Mesenchymal stem cell (in vitro differentiated cells and primary cell): ENCODE measurements around the gene ARHGAP6.

Experiments
- DNase-seq: peaks from one replicate; pipeline ENCODE4 v3.0.0-alpha.2; 2013
- H2AFZ ChIP-seq: one replicate; pipeline ENCODE4 v1.6.1; 2013; ENCODE audit warnings: low read depth, mild to moderate bottlenecking, control low read depth, inconsistent platforms, low read length, moderate library complexity
- H2AK5ac ChIP-seq: 2 replicates; pipeline ENCODE4 v1.6.1; 2013; ENCODE audit warnings: low read length, moderate library complexity, mild to moderate bottlenecking, inconsistent platforms; ENCODE audit not compliant: severe bottlenecking
- H2BK120ac ChIP-seq: one replicate; pipeline ENCODE4 v1.6.1; 2013; ENCODE audit warnings: low read depth, mild to moderate bottlenecking, inconsistent platforms, low read length, moderate library complexity
- H2BK12ac ChIP-seq, 2 experiments: one replicate each; pipeline ENCODE4 v1.6.1; 2013; ENCODE audit warnings: inconsistent platforms in 2 of 2, low read length in 2 of 2, mild to moderate bottlenecking in 2 of 2, moderate library complexity in 2 of 2, control low read depth in 1 of 2
- H2BK15ac ChIP-seq: one replicate; pipeline ENCODE4 v1.6.1; 2013; ENCODE audit warnings: mild to moderate bottlenecking, low read depth, inconsistent platforms; ENCODE audit not compliant: poor library complexity, severe bottlenecking
- H2BK5ac ChIP-seq: 2 replicates; pipeline ENCODE4 v1.6.1; 2013; ENCODE audit warnings: low read depth, mild to moderate bottlenecking, low read length, control low read depth, inconsistent platforms; ENCODE audit not compliant: poor library complexity, severe bottlenecking
- H3K14ac ChIP-seq, 2 experiments: one replicate each; pipeline ENCODE4 v1.6.1; 2013; ENCODE audit warnings: inconsistent platforms in 2 of 2, low read length in 2 of 2, control low read depth in 1 of 2, mild to moderate bottlenecking in 1 of 2, moderate library complexity in 1 of 2
- H3K18ac ChIP-seq, 2 experiments: one replicate each; pipeline ENCODE4 v1.6.1; 2013; ENCODE audit warnings: inconsistent platforms in 2 of 2, low read length in 2 of 2, control low read depth in 1 of 2, low read depth in 1 of 2, mild to moderate bottlenecking in 1 of 2
- H3K23ac ChIP-seq, 2 experiments: one replicate each; pipeline ENCODE4 v1.6.1; 2013; ENCODE audit warnings: inconsistent platforms in 2 of 2, low read length in 2 of 2, mild to moderate bottlenecking in 2 of 2, moderate library complexity in 2 of 2, control low read depth in 1 of 2
- H3K27ac ChIP-seq: 2 replicates; pipeline ENCODE4 v1.5.1; 2013; ENCODE audit warnings: mild to moderate bottlenecking, moderate library complexity, low read length, control low read depth, inconsistent platforms; ENCODE audit not compliant: poor library complexity, severe bottlenecking
- H3K27me3 ChIP-seq, 2 experiments: 2 replicates each; pipeline versions ENCODE4 v1.6.1 to v1.7.0; 2013; ENCODE audit warnings: low read length in 2 of 2, mild to moderate bottlenecking in 2 of 2, moderate library complexity in 2 of 2, control low read depth in 1 of 2, inconsistent platforms in 1 of 2; ENCODE audit not compliant: control insufficient read depth in 1 of 2, insufficient read depth in 1 of 2
- H3K36me3 ChIP-seq, 2 experiments: 2 replicates each; pipeline versions ENCODE4 v1.6.1 to v1.7.0; 2013; ENCODE audit warnings: low read length in 2 of 2, control low read depth in 1 of 2, inconsistent platforms in 1 of 2, low read depth in 1 of 2, mild to moderate bottlenecking in 1 of 2; ENCODE audit not compliant: insufficient read depth in 2 of 2, control insufficient read depth in 1 of 2
- H3K4ac ChIP-seq, 2 experiments: one replicate each; pipeline ENCODE4 v1.6.1; 2013; ENCODE audit warnings: inconsistent platforms in 2 of 2, low read length in 2 of 2, mild to moderate bottlenecking in 2 of 2, moderate library complexity in 2 of 2, control low read depth in 1 of 2, low read depth in 1 of 2
- H3K4me1 ChIP-seq: 2 replicates; pipeline ENCODE4 v1.6.1; 2013; ENCODE audit warnings: low read depth, low read length, control low read depth; ENCODE audit not compliant: control insufficient read depth, insufficient read depth
- H3K4me2 ChIP-seq: 2 replicates; pipeline ENCODE4 v1.6.1; 2013; ENCODE audit warnings: low read length, mild to moderate bottlenecking, inconsistent platforms; ENCODE audit not compliant: poor library complexity, severe bottlenecking
- H3K4me3 ChIP-seq, 2 experiments: 2 replicates each; pipeline versions ENCODE4 v1.5.1 to v1.7.0; 2013; ENCODE audit warnings: low read length in 2 of 2, mild to moderate bottlenecking in 2 of 2, control low read depth in 1 of 2, low read depth in 1 of 2; ENCODE audit not compliant: insufficient read depth in 1 of 2
- H3K79me1 ChIP-seq: replicated peaks from 2 replicates; pipeline ENCODE4 v1.6.1; 2013; ENCODE audit warnings: mild to moderate bottlenecking, control low read depth, low read length, inconsistent platforms; ENCODE audit not compliant: poor library complexity, severe bottlenecking
- H3K9ac ChIP-seq: 2 replicates; pipeline ENCODE4 v1.7.0; 2013; ENCODE audit warnings: mild to moderate bottlenecking, low read length, moderate library complexity
- H3K9me3 ChIP-seq: 2 replicates; pipeline ENCODE4 v1.7.0; 2013; ENCODE audit warnings: mild to moderate bottlenecking, low read length; ENCODE audit not compliant: control insufficient read depth
- H4K8ac ChIP-seq: one replicate; pipeline ENCODE4 v1.6.1; 2013; ENCODE audit warnings: inconsistent platforms, mild to moderate bottlenecking, low read length, moderate library complexity
- H4K91ac ChIP-seq: one replicate; pipeline ENCODE4 v1.6.1; 2013; ENCODE audit warnings: mild to moderate bottlenecking, low read length, inconsistent platforms
- WGBS: methylation state at CpG from one replicate; pipeline ENCODE4 v1.1.7; 2013; ENCODE audit warnings: mixed read lengths; 5-methylcytosine and 5-hydroxymethylcytosine counted together

The ARHGAP6 gene

DNA sequence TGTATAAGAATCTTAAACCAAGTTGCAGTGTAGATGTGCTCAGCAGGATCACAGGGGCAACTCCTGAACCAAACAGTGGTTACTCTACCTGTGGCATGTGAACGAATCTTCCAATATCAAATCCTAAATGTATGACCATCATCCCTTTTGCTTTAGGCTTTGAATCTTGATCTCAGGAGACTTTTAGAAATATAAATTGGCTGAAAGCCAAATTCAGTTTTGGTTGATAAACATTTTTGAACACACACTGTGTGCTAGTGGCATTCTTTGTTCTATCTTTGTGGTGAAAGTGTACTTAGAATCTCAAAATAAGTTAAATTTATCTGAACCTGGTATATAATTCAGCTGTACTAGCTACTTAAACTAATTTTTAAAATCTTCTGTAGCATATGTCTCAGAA is 4.6 kb upstream of the ARHGAP6 start:
- H2BK5ac ChIP-seq: no peak overlapping the region
- no peaks in the 10 kb centered on the region for H3K9me3 ChIP-seq
- H3K4me1 ChIP-seq: peaks cover 1% of the 10 kb centered on the region
- H3K23ac ChIP-seq: no peak overlapping the region
- no peak overlapping the region for H4K8ac ChIP-seq
- H2BK120ac ChIP-seq: no peak overlapping the region
- H3K36me3 ChIP-seq: no peaks in the 10 kb centered on the region
- H3K79me1 ChIP-seq: no peaks in the 10 kb centered on the region
- no peak overlapping the region for H3K4ac ChIP-seq
- H3K14ac ChIP-seq: no peak overlapping the region
- no peak overlapping the region for H3K27ac ChIP-seq
- H3K4me2 ChIP-seq: no peak overlapping the region
- H2BK12ac ChIP-seq: no peak overlapping the region
- H2BK15ac ChIP-seq: no peak overlapping the region
- H2AK5ac ChIP-seq: no peak overlapping the region
- no peak overlapping the region for H2AFZ ChIP-seq
- no peaks in the 10 kb centered on the region for H3K27me3 ChIP-seq
- no peak overlapping the region for H3K9ac ChIP-seq
- no peak overlapping the region for H4K91ac ChIP-seq
- no peak overlapping the region for H3K18ac ChIP-seq
- no peak for DNase-seq
- WGBS: no CpG with 5 or more reads among the region's 1 CpG
- no peak overlapping the region for H3K4me3 ChIP-seq

- no peak for DNase-seq
- no peak overlapping the region for H2BK15ac ChIP-seq
- WGBS: 52% methylated on average over 10 of the region's 12 CpGs
- H3K36me3 ChIP-seq: no peaks in the 10 kb centered on the region
- peak overlapping the region; percentile 63 for H3K4me2 ChIP-seq
- no peak overlapping the region for H2BK12ac ChIP-seq
- no peak overlapping the region for H3K9ac ChIP-seq
- no peak overlapping the region for H3K14ac ChIP-seq
- H2AK5ac ChIP-seq: no peak overlapping the region
- H3K9me3 ChIP-seq: no peaks in the 10 kb centered on the region
- H3K18ac ChIP-seq: no peak overlapping the region
- no peak overlapping the region for H4K8ac ChIP-seq
- H2AFZ ChIP-seq: no peak overlapping the region
- no peaks in the 10 kb centered on the region for H3K79me1 ChIP-seq
- no peaks in the 10 kb centered on the region for H3K27me3 ChIP-seq
- H2BK120ac ChIP-seq: no peak overlapping the region
- peaks cover 6% of the 10 kb centered on the region for H3K4me1 ChIP-seq
- H4K91ac ChIP-seq: no peak overlapping the region
- H3K4ac ChIP-seq: no peak overlapping the region
- H3K23ac ChIP-seq: no peak overlapping the region
- H3K27ac ChIP-seq: peak overlapping the region; percentile 84
- no peak overlapping the region for H2BK5ac ChIP-seq
- H3K4me3 ChIP-seq: peak overlapping the region in 1 of 2 experiments; percentile 81
Observed at GRCh38 chrX:11666952-11667685, 1.4 kb upstream of the ARHGAP6 start.

DNA sequence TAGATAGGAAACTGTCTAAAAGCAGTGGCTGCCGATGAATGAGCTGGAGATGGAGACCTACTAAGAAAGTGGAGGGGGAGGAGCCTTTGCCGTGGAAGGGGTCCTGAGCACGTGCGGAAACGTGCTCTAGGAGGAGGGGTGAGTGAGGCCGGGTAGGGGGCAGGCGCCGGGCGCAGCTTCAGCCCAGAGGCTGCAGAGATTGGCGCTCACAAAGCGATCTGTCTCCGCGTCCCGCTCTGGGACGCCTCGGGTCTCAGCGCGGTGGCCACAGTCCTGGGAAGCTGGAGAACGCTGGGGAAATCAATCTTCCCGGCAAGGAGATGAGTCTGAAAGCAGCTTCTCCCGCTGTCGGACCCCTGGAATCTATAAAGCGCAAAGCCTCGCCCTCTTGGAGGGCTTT is 444 bp upstream of the ARHGAP6 start:
- under 1% methylated on average over 19 of the region's 24 CpGs for WGBS
- Histone ChIP-seq H3K4ac (no peak overlapping the region), H3K36me3 (no peaks in the 10 kb centered on the region), H3K27ac (peak overlapping the region; percentile 66), H4K8ac (no peak overlapping the region), H2BK5ac (no peak overlapping the region), H2AK5ac (no peak overlapping the region), H3K27me3 (no peaks in the 10 kb centered on the region), H3K18ac (peak overlapping the region in 1 of 2 experiments; percentile 33), H3K9ac (peak overlapping the region; percentile 55), H3K79me1 (no peaks in the 10 kb centered on the region), H3K14ac (no peak overlapping the region), H3K4me3 (peak overlapping the region; percentile 66 to 81), H2BK120ac (no peak overlapping the region), H2BK12ac (no peak overlapping the region), H4K91ac (no peak overlapping the region), H3K23ac (no peak overlapping the region), H3K4me2 (peak overlapping the region; percentile 94), H3K4me1 (peaks cover 5% of the 10 kb centered on the region), H2BK15ac (no peak overlapping the region), H2AFZ (peak overlapping the region; percentile 69), H3K9me3 (no peaks in the 10 kb centered on the region)
- peak; percentile 32 for DNase-seq

- peak; percentile 43 for DNase-seq
- Histone ChIP-seq H2BK5ac (no peak overlapping the region), H3K23ac (peak overlapping the region in 1 of 2 experiments; percentile 72), H2BK15ac (no peak overlapping the region), H2BK12ac (no peak overlapping the region), H3K4ac (no peak overlapping the region), H3K18ac (peak overlapping the region in 1 of 2 experiments; percentile 40), H3K9me3 (no peaks in the 10 kb centered on the region), H3K27me3 (no peaks in the 10 kb centered on the region), H3K9ac (peak overlapping the region; percentile 40), H2AK5ac (no peak overlapping the region), H4K8ac (no peak overlapping the region), H3K79me1 (peaks cover 1% of the 10 kb centered on the region), H2AFZ (peak overlapping the region; percentile 85), H2BK120ac (no peak overlapping the region), H3K4me1 (peaks cover 5% of the 10 kb centered on the region), H4K91ac (no peak overlapping the region), H3K27ac (no peak overlapping the region), H3K36me3 (no peaks in the 10 kb centered on the region), H3K4me2 (peak overlapping the region; percentile 94), H3K14ac (no peak overlapping the region), H3K4me3 (peak overlapping the region; percentile 66 to 81)
- 1% methylated on average over 28 of the region's 73 CpGs for WGBS
Observed at GRCh38 chrX:11664211-11665167, 1.2 kb downstream of the ARHGAP6 start.
